ENCODE data around the gene PRICKLE2. TPM values are rescaled to one million over a fixed set of nuclear protein-coding genes. Genes with fewer than 3 reads are reported as not detected.
"Not testable (repeated sequence)": the region's sequence is repeated elsewhere in the genome, so short reads cannot be mapped to it uniquely, and the experiment has no call there.

Gene PRICKLE2
- total RNA-seq, 1 experiment from 2014 or later = 0.26 TPM

GRCh38 chr3:64091501-64091900 is 133.8 kb downstream of the PRICKLE2 start:
- ChIA-PET POLR2A (no interaction called here), CTCF (no interaction called here)
- ATAC-seq = no peak
- BruUV-seq (replicated peaks) = no TSS peak
- in situ Hi-C loops (cut with HindIII; ENCODE audit: low pct_unique_long_range_greater_than_20kb, low sequenced_read_pairs) = no loop called here
- no peak overlapping the region for H3K27ac ChIP-seq (ENCODE audit: low read length)
- H3K9me3 ChIP-seq (ENCODE audit: control insufficient read depth, insufficient read depth, low read depth, low read length) = no peaks in the 10 kb centered on the region
- no peaks in the 10 kb centered on the region for H3K36me3 ChIP-seq (ENCODE audit: control insufficient read depth, insufficient read depth, low read length)
- DNase-seq (ENCODE audit: low read depth, low spot score) = no peak
- TF ChIP-seq SIN3A (IDR thresholded peaks at IDR 0.05; ENCODE audit: borderline replicate concordance, insufficient read depth, low read depth, low read length) = no peak
- H3K4me3 ChIP-seq (ENCODE audit: low read depth in 2 of 2, low read length in 2 of 2) = no peak overlapping the region
- H3K4me1 ChIP-seq (ENCODE audit: control insufficient read depth, insufficient read depth, low read length) = no peaks in the 10 kb centered on the region
- no peaks in the 10 kb centered on the region for H3K27me3 ChIP-seq (ENCODE audit: control insufficient read depth, insufficient read depth, low read length)
- intact Hi-C loops (cut with micrococcal nuclease; ENCODE audit: unreplicated experiment) = no loop called here

GRCh38 chr3:64089386-64089785 is 135.9 kb downstream of the PRICKLE2 start:
- in situ Hi-C loops (cut with HindIII; ENCODE audit: low pct_unique_long_range_greater_than_20kb, low sequenced_read_pairs); H3K27ac ChIP-seq (ENCODE audit: low read length); H3K27me3 ChIP-seq (ENCODE audit: control insufficient read depth, insufficient read depth, low read length); POLR2A ChIA-PET; H3K4me1 ChIP-seq (ENCODE audit: control insufficient read depth, insufficient read depth, low read length); intact Hi-C loops (cut with micrococcal nuclease; ENCODE audit: unreplicated experiment); ATAC-seq; H3K36me3 ChIP-seq (ENCODE audit: control insufficient read depth, insufficient read depth, low read length); H3K9me3 ChIP-seq (ENCODE audit: control insufficient read depth, insufficient read depth, low read depth, low read length); DNase-seq (ENCODE audit: low read depth, low spot score); H3K4me3 ChIP-seq (ENCODE audit: low read depth in 2 of 2, low read length in 2 of 2); CTCF ChIA-PET; BruUV-seq (replicated peaks): not testable (repeated sequence)

GRCh38 chr3:64088408-64089205 is 136.7 kb downstream of the PRICKLE2 start:
- Histone ChIP-seq H3K9me3 (ENCODE audit: control insufficient read depth, insufficient read depth, low read depth, low read length) (no peaks in the 10 kb centered on the region), H3K4me3 (ENCODE audit: low read depth in 2 of 2, low read length in 2 of 2) (no peak overlapping the region), H3K4me1 (ENCODE audit: control insufficient read depth, insufficient read depth, low read length) (no peaks in the 10 kb centered on the region), H3K27me3 (ENCODE audit: control insufficient read depth, insufficient read depth, low read length) (no peaks in the 10 kb centered on the region), H3K36me3 (ENCODE audit: control insufficient read depth, insufficient read depth, low read length) (no peaks in the 10 kb centered on the region), H3K27ac (ENCODE audit: low read length) (no peak overlapping the region)
- CTCF ChIA-PET = no interaction called here
- TF ChIP-seq TCF7L2 (IDR thresholded peaks at IDR 0.05; ENCODE audit: low read depth, low read length) (no peak), POLR2AphosphoS5 (IDR thresholded peaks at IDR 0.05; ENCODE audit: low read depth, low read length) (no peak), SIN3A (IDR thresholded peaks at IDR 0.05; ENCODE audit: borderline replicate concordance, insufficient read depth, low read depth, low read length) (no peak), CTCF (IDR thresholded peaks at IDR 0.05) (no peak), REST (IDR thresholded peaks at IDR 0.05; ENCODE audit: insufficient read depth in 1 of 2, low read depth in 2 of 2, low read length in 1 of 2) (no peak)
- no peak for ATAC-seq
- BruUV-seq (replicated peaks) = no TSS peak
- POLR2A ChIA-PET = no interaction called here
- intact Hi-C loops (cut with micrococcal nuclease; ENCODE audit: unreplicated experiment) = no loop called here
- in situ Hi-C loops (cut with HindIII; ENCODE audit: low pct_unique_long_range_greater_than_20kb, low sequenced_read_pairs) = no loop called here
- no peak for DNase-seq (ENCODE audit: low read depth, low spot score)
